Measurements from ENCODE around the gene MORN3.

DNA sequence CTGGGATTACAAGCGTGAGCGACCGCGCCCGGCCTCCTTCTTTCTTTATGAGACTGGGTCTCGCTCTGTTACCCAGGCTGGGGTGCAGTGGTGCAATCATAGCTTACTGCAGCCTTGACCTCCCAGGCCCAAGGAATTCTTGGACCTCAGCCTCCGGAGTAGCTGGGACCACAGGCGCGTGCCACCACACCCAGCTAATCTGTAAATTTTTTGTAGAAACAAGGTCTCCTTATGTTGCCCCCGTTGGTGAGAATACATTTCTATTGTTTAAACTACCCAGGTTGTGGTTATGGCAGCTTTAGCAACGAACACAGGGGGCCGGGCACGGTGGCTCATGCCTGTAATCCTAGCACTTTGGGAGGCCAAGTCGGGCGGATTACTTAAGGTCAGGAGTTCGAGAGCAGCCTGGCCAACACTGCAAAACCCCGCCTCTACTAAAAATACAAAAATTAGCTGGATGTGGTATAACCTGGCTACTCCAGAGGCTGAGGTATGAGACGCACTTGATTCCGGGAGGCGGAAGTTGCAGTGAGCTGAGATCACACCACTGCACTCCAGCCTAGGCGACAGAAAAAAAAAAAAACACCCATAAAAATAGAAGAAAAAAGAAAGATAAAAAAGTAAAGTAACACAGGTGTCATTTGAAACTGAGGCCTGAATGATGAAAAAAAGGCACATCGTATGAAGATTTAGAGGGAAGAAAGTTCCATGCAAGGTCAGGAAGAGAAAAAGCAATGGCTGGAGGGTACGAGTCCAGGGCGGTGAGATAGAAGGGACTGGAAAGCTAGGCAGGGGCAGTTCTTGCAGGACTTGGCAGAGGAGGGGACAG lies 42.1 kb upstream of the MORN3 start:
- no peak for TF ChIP-seq GLIS3 (CRISPR knock-in tag; IDR thresholded peaks at IDR 0.05)
- TF ChIP-seq, protein P1, sequence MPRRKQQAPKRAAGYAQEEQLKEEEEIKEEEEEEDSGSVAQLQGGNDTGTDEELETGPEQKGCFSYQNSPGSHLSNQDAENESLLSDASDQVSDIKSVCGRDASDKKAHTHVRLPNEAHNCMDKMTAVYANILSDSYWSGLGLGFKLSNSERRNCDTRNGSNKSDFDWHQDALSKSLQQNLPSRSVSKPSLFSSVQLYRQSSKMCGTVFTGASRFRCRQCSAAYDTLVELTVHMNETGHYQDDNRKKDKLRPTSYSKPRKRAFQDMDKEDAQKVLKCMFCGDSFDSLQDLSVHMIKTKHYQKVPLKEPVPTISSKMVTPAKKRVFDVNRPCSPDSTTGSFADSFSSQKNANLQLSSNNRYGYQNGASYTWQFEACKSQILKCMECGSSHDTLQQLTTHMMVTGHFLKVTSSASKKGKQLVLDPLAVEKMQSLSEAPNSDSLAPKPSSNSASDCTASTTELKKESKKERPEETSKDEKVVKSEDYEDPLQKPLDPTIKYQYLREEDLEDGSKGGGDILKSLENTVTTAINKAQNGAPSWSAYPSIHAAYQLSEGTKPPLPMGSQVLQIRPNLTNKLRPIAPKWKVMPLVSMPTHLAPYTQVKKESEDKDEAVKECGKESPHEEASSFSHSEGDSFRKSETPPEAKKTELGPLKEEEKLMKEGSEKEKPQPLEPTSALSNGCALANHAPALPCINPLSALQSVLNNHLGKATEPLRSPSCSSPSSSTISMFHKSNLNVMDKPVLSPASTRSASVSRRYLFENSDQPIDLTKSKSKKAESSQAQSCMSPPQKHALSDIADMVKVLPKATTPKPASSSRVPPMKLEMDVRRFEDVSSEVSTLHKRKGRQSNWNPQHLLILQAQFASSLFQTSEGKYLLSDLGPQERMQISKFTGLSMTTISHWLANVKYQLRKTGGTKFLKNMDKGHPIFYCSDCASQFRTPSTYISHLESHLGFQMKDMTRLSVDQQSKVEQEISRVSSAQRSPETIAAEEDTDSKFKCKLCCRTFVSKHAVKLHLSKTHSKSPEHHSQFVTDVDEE (CRISPR knock-in tag; IDR thresholded peaks at IDR 0.05), result no peak
- TF ChIP-seq, protein P2, sequence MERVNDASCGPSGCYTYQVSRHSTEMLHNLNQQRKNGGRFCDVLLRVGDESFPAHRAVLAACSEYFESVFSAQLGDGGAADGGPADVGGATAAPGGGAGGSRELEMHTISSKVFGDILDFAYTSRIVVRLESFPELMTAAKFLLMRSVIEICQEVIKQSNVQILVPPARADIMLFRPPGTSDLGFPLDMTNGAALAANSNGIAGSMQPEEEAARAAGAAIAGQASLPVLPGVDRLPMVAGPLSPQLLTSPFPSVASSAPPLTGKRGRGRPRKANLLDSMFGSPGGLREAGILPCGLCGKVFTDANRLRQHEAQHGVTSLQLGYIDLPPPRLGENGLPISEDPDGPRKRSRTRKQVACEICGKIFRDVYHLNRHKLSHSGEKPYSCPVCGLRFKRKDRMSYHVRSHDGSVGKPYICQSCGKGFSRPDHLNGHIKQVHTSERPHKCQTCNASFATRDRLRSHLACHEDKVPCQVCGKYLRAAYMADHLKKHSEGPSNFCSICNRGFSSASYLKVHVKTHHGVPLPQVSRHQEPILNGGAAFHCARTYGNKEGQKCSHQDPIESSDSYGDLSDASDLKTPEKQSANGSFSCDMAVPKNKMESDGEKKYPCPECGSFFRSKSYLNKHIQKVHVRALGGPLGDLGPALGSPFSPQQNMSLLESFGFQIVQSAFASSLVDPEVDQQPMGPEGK (CRISPR knock-in tag; IDR thresholded peaks at IDR 0.05; ENCODE audit: borderline replicate concordance), result no peak
- TF ChIP-seq, protein P3, sequence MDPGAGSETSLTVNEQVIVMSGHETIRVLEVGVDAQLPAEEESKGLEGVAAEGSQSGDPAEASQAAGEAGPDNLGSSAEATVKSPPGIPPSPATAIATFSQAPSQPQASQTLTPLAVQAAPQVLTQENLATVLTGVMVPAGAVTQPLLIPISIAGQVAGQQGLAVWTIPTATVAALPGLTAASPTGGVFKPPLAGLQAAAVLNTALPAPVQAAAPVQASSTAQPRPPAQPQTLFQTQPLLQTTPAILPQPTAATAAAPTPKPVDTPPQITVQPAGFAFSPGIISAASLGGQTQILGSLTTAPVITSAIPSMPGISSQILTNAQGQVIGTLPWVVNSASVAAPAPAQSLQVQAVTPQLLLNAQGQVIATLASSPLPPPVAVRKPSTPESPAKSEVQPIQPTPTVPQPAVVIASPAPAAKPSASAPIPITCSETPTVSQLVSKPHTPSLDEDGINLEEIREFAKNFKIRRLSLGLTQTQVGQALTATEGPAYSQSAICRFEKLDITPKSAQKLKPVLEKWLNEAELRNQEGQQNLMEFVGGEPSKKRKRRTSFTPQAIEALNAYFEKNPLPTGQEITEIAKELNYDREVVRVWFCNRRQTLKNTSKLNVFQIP (CRISPR knock-in tag; IDR thresholded peaks at IDR 0.05; ENCODE audit: borderline replicate concordance, low read depth), result no peak
